AG10803 (cell line): ENCODE data around the gene HTR3E.
A peak's percentile ranks its signal among the peaks of the same experiment; 100 is the strongest.
"Not testable (repeated sequence)": the region's sequence is repeated elsewhere in the genome, so short reads cannot be mapped to it uniquely, and the experiment has no call there.

ENCODE experiments used
- DNase-seq: peaks from one replicate; pipeline ENCODE4 v3.0.0; 2010; ENCODE audit warnings: low read depth
- H3K4me3 ChIP-seq: 2 replicates; pipeline ENCODE4 v1.5.1; 2011; ENCODE audit warnings: mild to moderate bottlenecking, low read length, control low read depth
- TF ChIP-seq, protein P1 (sequence below): conservative IDR thresholded peaks from 2 replicates; pipeline ENCODE4 v1.5.1; 2011; ENCODE audit warnings: mild to moderate bottlenecking, low read length, control low read depth, inconsistent platforms

Gene HTR3E

GRCh38 chr3:184067573-184068055 is 29.2 kb upstream of the HTR3E start:
- TF ChIP-seq, protein P1, sequence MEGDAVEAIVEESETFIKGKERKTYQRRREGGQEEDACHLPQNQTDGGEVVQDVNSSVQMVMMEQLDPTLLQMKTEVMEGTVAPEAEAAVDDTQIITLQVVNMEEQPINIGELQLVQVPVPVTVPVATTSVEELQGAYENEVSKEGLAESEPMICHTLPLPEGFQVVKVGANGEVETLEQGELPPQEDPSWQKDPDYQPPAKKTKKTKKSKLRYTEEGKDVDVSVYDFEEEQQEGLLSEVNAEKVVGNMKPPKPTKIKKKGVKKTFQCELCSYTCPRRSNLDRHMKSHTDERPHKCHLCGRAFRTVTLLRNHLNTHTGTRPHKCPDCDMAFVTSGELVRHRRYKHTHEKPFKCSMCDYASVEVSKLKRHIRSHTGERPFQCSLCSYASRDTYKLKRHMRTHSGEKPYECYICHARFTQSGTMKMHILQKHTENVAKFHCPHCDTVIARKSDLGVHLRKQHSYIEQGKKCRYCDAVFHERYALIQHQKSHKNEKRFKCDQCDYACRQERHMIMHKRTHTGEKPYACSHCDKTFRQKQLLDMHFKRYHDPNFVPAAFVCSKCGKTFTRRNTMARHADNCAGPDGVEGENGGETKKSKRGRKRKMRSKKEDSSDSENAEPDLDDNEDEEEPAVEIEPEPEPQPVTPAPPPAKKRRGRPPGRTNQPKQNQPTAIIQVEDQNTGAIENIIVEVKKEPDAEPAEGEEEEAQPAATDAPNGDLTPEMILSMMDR: no peak
- DNase-seq: no peak
- H3K4me3 ChIP-seq: no peak overlapping the region

GRCh38 chr3:184068344-184068743 is 28.5 kb upstream of the HTR3E start:
- no peak overlapping the region for H3K4me3 ChIP-seq
- DNase-seq: no peak
- TF ChIP-seq, protein P1: no peak

DNA sequence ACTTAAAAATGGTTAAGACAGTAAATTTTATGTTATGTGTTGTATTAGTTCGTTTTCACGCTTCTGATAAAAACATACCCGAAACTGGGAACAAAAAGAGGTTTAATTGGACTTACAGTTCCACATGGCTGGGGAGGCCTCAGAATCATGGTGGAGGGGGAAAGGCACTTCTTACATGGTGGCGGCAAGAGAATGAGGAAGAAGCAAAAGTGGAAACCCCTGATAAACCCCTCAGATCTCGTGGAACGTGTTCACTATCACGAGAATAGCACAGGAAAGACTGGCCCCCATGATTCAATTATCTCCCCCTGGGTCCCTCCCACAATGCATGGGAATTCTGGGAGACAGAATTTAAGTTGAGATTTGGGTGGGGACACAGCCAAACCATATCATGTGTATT is 25.7 kb upstream of the HTR3E start:
- DNase-seq, H3K4me3 ChIP-seq: not testable (repeated sequence)

GRCh38 chr3:184073621-184074020 is 23.2 kb upstream of the HTR3E start:
- H3K4me3 ChIP-seq: no peak overlapping the region
- no peak for DNase-seq
- TF ChIP-seq, protein P1: no peak

DNA sequence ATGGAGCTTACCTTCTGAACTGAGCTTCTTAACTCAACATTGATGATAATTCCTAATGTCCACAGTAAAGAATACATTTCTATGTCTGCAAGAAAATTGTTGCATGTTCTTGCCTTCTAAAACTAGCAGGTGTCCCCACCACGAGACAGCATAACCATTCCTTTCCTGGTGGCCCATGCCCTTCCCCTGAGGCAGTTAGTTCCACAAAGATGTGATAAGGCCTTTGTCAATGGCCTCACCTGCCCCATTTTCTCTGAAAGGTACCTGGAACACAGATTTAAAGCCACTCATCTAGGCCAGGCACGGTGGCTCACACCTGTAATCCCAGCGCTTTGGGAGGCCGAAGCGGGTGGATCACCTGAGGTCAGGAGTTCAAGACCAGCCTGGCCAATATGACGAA is 21.0 kb upstream of the HTR3E start:
- DNase-seq: no peak
- TF ChIP-seq, protein P1: no peak
- no peak overlapping the region for H3K4me3 ChIP-seq

DNA sequence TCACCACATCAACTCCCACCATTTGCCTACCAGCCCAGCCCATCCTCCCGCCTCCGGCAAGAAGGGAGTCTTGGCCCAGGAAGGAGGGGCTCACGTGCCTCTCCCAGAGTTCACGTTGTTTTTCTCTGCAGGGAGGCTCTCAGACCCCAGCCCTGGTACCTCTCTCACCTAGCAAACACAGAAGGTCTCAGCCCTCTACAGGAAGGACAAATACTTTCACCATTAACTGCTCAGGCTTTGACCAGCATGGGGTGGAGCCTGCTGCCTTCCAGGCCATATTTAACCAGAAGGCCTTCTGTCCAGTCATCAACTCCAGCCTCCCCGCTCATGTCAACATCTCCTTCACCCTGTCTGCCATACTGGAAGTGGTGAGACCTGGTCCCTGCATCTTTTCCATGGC is 19.0 kb upstream of the HTR3E start:
- DNase-seq: no peak
- no peak overlapping the region for H3K4me3 ChIP-seq
- TF ChIP-seq, protein P1: no peak

GRCh38 chr3:184078851-184079250 is 18.0 kb upstream of the HTR3E start:
- TF ChIP-seq, protein P1: no peak
- DNase-seq: peak; percentile 42
- no peak overlapping the region for H3K4me3 ChIP-seq

DNA sequence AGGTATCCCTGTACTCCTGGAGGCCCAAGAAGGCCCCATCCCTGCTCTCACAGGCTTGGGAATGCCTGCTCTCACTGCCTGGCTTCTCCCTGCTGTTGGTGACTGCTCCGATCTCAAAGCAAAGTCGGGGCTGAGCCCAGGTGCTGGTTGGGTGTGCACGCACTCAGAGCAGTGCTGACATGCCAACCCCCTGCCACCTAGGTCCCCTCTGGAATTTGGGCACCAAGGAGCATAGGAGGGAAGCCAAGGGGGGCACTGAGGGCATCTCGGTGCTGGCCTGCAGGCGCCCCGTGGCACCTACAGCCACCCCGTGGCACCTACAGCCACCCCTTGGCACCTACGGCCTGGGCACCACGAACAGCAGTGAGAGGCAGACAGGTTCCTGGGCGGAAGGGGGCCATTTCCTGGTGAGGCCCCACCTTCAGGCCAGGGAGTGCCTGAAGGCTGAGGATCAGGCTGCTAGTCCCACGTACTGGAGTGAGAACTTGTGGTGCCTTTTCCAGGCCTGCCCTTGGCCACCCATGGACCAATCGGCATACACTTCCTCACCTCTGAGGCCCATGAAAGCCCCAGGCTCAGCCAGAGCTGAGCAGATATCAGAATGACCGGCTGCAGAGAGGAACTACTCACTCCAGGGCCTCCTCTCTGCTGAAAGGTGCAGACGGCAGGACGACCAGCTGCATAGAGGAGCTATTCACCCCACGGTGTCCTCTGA is 15.6 kb upstream of the HTR3E start:
- TF ChIP-seq, protein P1: no peak
- H3K4me3 ChIP-seq: no peak overlapping the region
- no peak for DNase-seq
